ENCODE results near the gene RINT1.

RINT1 gene

DNA sequence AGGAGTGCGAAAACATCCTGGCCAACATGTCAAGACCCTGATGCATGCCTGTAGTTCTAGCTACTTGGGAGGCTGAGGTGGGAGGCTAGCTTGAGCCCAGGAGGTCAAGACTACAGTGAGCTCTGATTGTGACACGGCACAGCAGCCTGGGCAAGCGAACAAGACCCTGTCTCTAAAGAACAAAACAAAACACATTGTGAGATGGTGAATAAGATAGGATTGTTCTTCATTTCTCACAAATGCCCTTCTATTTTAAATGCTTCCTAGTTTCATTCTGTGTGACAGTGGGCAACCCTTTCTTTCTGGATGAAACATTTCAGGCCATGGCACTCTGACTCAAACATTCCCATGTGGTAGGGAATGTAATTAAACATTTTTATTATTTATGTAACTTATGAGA, 35.8 kb downstream of the RINT1 start:
- no peaks in the 10 kb centered on the region for H3K9me3 ChIP-seq (replicated peaks in 1 of 11)
- H3K27ac ChIP-seq, result no peak overlapping the region
- H4K20me1 ChIP-seq, result no peaks in the 10 kb centered on the region
- no peak overlapping the region for H3K9ac ChIP-seq
- H3K4me3 ChIP-seq, result no peak overlapping the region
- H3K36me3 ChIP-seq, result peaks cover 67 to 90% (median 79%) of the 10 kb centered on the region in 11 experiments
- no peaks in the 10 kb centered on the region for H3K27me3 ChIP-seq
- H3K4me2 ChIP-seq, result no peak overlapping the region
- no peaks in the 10 kb centered on the region for H3K4me1 ChIP-seq
- no peak for TF ChIP-seq Cebpa-rat (IDR thresholded peaks at IDR 0.05)

DNA sequence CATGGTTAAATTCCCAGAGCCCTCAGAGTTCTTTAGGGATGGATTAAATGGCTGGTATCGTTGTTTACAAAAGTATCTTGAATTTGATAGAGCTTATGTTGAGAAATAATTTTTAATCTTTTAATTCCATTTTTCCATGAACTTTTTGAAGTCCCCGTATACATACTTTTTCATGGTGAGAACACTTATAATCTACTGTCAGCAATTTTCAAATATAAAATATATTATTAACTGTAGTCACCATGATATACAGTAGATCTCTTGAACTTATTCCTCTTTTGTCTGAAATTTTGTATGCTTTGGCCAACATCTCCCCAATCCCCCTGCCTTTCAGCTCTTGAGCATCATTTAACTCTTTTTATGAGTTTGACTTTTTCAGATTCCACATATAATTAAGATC, 39.9 kb downstream of the RINT1 start:
- Histone ChIP-seq H3K9me3 (replicated peaks in 1 of 11) (peaks cover 0 to 6% (median 3%) of the 10 kb centered on the region in 11 experiments; a peak in 8 of 22 replicates), H3K4me3 (no peak overlapping the region)
- no peak for TF ChIP-seq Cebpa-rat (IDR thresholded peaks at IDR 0.05)

DNA sequence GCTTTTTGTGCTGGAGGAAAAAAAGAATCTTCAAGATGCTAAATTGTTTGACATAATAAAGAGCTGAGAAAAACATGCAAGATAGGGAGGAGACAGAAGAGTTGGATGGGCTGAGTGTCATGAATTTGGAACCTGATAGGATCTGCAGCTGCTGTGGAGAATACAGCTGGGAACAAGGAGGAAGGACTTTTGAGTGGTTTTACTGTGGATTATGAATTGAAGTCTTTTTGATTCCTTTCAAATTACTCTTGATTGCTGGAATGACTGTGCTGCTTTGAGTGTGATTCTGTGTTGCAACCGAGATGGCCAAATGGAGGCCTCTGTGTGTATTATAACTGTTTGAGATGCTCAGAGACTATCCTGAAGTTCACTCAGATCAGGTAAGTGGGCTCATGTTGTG, 45.2 kb downstream of the RINT1 start:
- H4K20me1 ChIP-seq, result no peaks in the 10 kb centered on the region
- H3K4me3 ChIP-seq, result no peak overlapping the region
- peaks cover 13 to 24% (median 19%) of the 10 kb centered on the region in 11 experiments for H3K9me3 ChIP-seq (replicated peaks in 1 of 11)
- H3K4me1 ChIP-seq, result no peaks in the 10 kb centered on the region
- no peaks in the 10 kb centered on the region for H3K27me3 ChIP-seq
- TF ChIP-seq Cebpa-rat (IDR thresholded peaks at IDR 0.05), result no peak
- H3K9ac ChIP-seq, result no peak overlapping the region
- peaks cover 0 to 11% (median 2%) of the 10 kb centered on the region in 11 experiments; a peak in 5 of 22 replicates for H3K36me3 ChIP-seq
- H3K4me2 ChIP-seq, result no peak overlapping the region
- H3K27ac ChIP-seq, result no peak overlapping the region

More for the DNA sequence above, 39.9 kb downstream of the RINT1 start:
- H3K36me3 ChIP-seq, result peaks cover 28 to 53% (median 39%) of the 10 kb centered on the region in 11 experiments
- no peaks in the 10 kb centered on the region for H3K27me3 ChIP-seq
- H3K9ac ChIP-seq, result no peak overlapping the region
- H3K27ac ChIP-seq, result no peak overlapping the region
- no peaks in the 10 kb centered on the region for H4K20me1 ChIP-seq
- H3K4me2 ChIP-seq, result no peak overlapping the region
- H3K4me1 ChIP-seq, result no peaks in the 10 kb centered on the region

DNA sequence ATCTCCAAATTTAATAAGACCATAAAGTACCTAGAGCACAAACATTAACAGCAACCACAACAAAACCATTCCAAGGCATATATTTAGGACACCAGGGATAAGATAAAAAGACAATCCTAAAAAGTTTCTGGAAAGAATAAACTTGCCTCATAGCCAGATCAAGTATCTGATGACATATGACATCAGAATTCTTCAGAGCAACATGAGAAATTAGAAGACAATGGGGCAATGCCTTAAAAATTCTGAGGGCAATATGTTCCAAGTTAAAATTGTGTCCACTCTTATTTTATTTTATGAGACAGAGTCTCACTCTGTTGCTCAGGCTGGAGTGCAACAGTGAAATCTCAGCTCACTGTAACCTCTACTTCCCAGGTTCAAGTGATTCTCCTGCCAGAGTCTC, 46.5 kb downstream of the RINT1 start:
- Histone ChIP-seq H3K4me1 (no peaks in the 10 kb centered on the region), H3K36me3 (peaks cover 0 to 4% (median 0%) of the 10 kb centered on the region in 11 experiments; a peak in 3 of 22 replicates), H4K20me1 (no peaks in the 10 kb centered on the region), H3K4me3 (no peak overlapping the region), H3K27me3 (no peaks in the 10 kb centered on the region), H3K27ac (no peak overlapping the region), H3K4me2 (no peak overlapping the region), H3K9ac (no peak overlapping the region), H3K9me3 (replicated peaks in 1 of 11) (peaks cover 23 to 36% (median 28%) of the 10 kb centered on the region in 11 experiments)
- TF ChIP-seq Cebpa-rat (IDR thresholded peaks at IDR 0.05), result no peak

DNA sequence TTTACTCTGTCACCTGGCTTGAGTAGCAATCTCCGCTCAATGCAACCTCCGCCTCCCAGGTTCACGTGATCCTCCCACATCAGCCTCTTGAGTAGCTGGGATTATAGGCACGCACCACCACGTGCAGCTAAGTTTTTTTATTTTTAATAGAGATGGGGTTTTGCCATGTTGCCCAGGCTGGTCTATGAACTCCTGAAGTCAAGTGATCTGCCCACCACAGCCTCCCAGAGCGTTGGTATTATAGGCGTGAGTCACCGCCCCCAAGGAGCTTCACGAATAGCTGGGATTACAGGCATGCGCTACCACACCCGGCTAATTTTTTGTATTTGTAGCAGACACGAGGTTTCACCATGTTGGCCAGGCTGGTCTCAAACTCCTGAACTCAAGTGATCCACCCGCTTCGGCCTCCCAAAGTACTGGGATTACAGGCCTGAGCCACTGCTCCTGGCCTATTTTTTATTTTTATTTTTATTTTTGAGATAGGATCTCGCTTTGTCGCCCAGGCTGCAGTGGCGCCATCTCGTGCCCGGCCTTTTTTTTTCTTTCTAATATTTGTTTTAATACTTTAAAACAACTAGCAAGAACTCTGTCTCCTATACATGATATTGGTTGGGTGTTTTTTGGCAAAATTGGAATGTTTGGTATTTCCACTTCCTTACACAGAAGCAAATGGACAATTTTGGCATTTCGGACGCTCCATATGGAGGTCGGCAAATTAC, 48.2 kb downstream of the RINT1 start:
- Histone ChIP-seq H3K4me2 (no peak overlapping the region), H3K36me3 (peaks cover 0 to 4% (median 0%) of the 10 kb centered on the region in 11 experiments; a peak in 3 of 22 replicates), H4K20me1 (no peaks in the 10 kb centered on the region), H3K4me3 (no peak overlapping the region), H3K4me1 (no peaks in the 10 kb centered on the region), H3K27ac (no peak overlapping the region), H3K9me3 (replicated peaks in 1 of 11) (peaks cover 40 to 45% (median 43%) of the 10 kb centered on the region in 11 experiments), H3K9ac (no peak overlapping the region), H3K27me3 (no peaks in the 10 kb centered on the region)
- no peak for TF ChIP-seq Cebpa-rat (IDR thresholded peaks at IDR 0.05)

DNA sequence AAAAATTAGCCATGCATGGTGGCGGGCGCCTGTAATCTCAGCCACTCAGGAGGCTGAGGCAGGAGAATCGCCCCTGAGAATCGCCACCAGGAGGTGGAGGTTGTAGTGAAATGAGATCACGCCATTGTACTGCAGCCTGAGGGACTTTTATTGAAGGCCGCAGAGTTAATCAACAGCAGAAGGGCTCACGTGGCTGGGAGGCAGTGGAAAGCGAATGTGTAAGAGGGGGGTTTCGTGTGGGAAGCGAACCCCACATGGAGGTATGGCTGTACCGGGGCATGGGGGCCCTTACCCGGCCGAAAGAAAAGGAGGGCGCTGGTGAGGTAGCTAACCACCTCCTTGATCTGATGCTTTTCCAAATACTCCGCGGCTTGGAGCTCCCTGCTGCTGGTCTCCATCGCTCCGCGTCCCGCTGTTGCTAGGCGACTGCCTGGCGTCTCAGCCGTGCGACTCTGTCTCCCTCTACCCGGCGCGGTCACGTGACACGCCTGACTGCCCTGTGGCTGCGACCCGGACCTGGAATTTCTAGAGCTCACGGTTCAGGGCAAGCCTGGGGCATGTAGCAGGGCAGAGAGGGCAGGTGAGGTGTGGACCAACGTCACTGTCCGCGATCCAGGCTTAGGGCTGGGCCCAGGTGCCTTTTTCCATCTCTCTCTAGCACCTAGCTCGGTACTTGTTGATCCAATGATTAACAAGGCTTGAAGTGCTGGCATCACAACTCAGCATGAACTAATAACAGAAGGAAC, 49.2 kb downstream of the RINT1 start, which contains the start of gene EFCAB10:
Gene EFCAB10 (minus strand): TSS at position 428 of the 746 bp plus-strand sequence. CDS start 30 bp downstream, at position 398.
- Histone ChIP-seq H3K27ac (no peak within 1 kb of the TSS), H3K9ac (no peak within 1 kb of the TSS), H3K27me3 (no peaks in the 10 kb centered on the region), H3K9me3 (replicated peaks in 1 of 11) (peaks cover 41 to 48% (median 43%) of the 10 kb centered on the region in 11 experiments), H3K36me3 (peaks cover 0 to 4% (median 0%) of the 10 kb centered on the region in 11 experiments; a peak in 3 of 22 replicates), H3K4me1 (no peaks in the 10 kb centered on the region; a peak in 1 of 20 replicates), H4K20me1 (no peaks in the 10 kb centered on the region), H3K4me3 (no peak within 1 kb of the TSS), H3K4me2 (no peak within 1 kb of the TSS)
- TF ChIP-seq Cebpa-rat (IDR thresholded peaks at IDR 0.05), result no peak

DNA sequence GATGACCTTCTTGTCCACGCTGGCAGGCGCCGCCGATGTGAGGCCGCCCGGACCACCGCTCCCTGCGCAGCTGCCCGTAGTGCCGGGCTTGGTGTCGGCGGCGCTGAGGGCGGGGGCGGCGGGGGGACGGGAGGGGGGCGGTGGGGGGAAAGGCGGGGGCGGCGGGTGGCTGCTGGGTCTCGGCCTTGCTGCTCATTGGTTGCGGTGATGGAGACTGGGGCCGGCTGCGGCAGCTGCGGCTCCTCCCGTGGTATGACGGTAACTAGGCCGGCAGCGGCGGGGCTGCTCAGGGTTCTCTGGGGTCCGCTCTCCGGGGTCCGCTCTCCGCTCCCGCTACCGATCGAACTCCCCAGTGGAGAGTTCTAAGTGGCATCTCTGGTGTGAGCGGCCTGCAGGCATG, 51.1 kb downstream of the RINT1 start:
- H3K27ac ChIP-seq, result no peak overlapping the region
- H3K36me3 ChIP-seq, result peaks cover 0 to 4% (median 0%) of the 10 kb centered on the region in 11 experiments; a peak in 3 of 22 replicates
- H3K27me3 ChIP-seq, result no peaks in the 10 kb centered on the region
- H3K4me3 ChIP-seq, result no peak overlapping the region
- no peaks in the 10 kb centered on the region for H4K20me1 ChIP-seq
- H3K4me2 ChIP-seq, result no peak overlapping the region
- no peak for TF ChIP-seq Cebpa-rat (IDR thresholded peaks at IDR 0.05)
- H3K4me1 ChIP-seq, result peaks cover 0 to 18% (median 13%) of the 10 kb centered on the region in 10 experiments; a peak in 17 of 20 replicates
- no peak overlapping the region for H3K9ac ChIP-seq
- H3K9me3 ChIP-seq (replicated peaks in 1 of 11), result peaks cover 41 to 48% (median 43%) of the 10 kb centered on the region in 11 experiments

DNA sequence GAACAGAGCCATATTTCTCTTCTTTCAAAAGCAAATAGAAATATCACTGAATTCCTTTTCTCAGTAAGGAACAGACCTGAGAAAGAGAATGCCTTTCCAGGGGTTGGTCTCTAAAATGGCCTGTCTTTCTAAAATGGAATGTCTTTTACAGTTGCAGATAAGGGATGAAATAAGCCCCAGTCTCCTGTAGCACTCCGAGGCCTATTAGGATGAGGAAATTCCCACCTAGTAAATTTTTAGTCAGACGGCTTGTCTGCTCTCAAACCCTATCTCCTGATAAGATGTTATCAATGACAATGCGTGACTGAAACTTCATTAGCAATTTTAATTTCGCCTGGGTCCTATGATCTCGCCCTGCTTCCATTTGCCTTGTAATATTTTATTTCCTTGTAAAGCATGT, 52.2 kb downstream of the RINT1 start:
- H3K9me3 ChIP-seq (replicated peaks in 1 of 11), result peaks cover 41 to 48% (median 43%) of the 10 kb centered on the region in 11 experiments
- no peak overlapping the region for H3K4me3 ChIP-seq
- H3K4me1 ChIP-seq, result peaks cover 0 to 29% (median 24%) of the 10 kb centered on the region in 10 experiments; a peak in 17 of 20 replicates
- H3K36me3 ChIP-seq, result peaks cover 0 to 4% (median 0%) of the 10 kb centered on the region in 11 experiments; a peak in 3 of 22 replicates
- H3K27ac ChIP-seq, result no peak overlapping the region
- no peaks in the 10 kb centered on the region for H4K20me1 ChIP-seq
- H3K9ac ChIP-seq, result no peak overlapping the region
- no peaks in the 10 kb centered on the region for H3K27me3 ChIP-seq
- TF ChIP-seq Cebpa-rat (IDR thresholded peaks at IDR 0.05), result no peak
- H3K4me2 ChIP-seq, result no peak overlapping the region

DNA sequence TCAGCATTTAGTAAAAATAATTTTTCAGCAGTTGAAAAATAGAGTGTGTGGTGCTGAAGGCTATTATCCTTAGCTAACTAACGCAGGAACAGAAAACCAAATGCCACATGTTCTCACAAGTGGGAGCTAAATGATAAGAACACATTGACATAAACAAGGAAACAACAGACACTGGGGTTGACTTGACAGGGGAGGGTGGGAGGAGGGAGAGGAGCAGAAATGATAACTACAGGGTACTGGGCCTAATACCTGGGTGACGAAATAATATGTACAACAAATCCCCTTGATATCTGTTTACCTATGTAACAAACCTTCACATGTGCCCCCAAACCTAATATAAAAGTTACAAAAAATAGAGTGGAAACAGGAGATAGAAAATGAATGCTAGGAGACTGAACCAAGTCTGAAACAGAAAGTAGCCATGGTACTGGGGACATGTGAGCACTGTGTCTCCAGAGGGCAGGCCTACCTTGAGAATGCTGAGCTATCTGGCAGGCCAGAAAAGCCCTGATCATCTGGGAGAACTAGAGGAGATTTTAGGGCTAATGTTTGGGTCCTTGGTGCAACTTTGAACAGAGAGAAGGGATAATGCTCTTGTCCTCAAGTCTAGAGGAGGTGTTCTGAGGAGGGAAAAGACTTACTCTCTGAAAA, 54.0 kb downstream of the RINT1 start:
- no peak overlapping the region for H3K4me2 ChIP-seq
- H3K27me3 ChIP-seq, result no peaks in the 10 kb centered on the region
- H4K20me1 ChIP-seq, result no peaks in the 10 kb centered on the region
- peaks cover 37 to 43% (median 39%) of the 10 kb centered on the region in 11 experiments for H3K9me3 ChIP-seq (replicated peaks in 1 of 11)
- peaks cover 0 to 32% (median 26%) of the 10 kb centered on the region in 10 experiments; a peak in 17 of 20 replicates for H3K4me1 ChIP-seq
- H3K27ac ChIP-seq, result no peak overlapping the region
- TF ChIP-seq Cebpa-rat (IDR thresholded peaks at IDR 0.05), result no peak
- no peak overlapping the region for H3K4me3 ChIP-seq
- peaks cover 0 to 2% (median 0%) of the 10 kb centered on the region in 11 experiments; a peak in 3 of 22 replicates for H3K36me3 ChIP-seq
- H3K9ac ChIP-seq, result no peak overlapping the region
